ENCODE results near the gene TBC1D9.

TBC1D9 gene

GRCh38 chr4:140617499-140618248 lies 138.5 kb downstream of the TBC1D9 start:
- DNase-seq (ENCODE audit: low read depth, low spot score) = no peak

GRCh38 chr4:140615451-140615850 lies 140.7 kb downstream of the TBC1D9 start:
- no peak for DNase-seq (ENCODE audit: low read depth, low spot score)

GRCh38 chr4:140612357-140612756 lies 143.8 kb downstream of the TBC1D9 start:
- DNase-seq (ENCODE audit: low read depth, low spot score) = no peak

- no peak for DNase-seq (ENCODE audit: low read depth, low spot score)
Observed at GRCh38 chr4:140611854-140612253, 144.3 kb downstream of the TBC1D9 start.

GRCh38 chr4:140609548-140610425 lies 146.4 kb downstream of the TBC1D9 start:
- no peak for DNase-seq (ENCODE audit: low read depth, low spot score)

- DNase-seq (ENCODE audit: low read depth, low spot score) = no peak
Observed at GRCh38 chr4:140607852-140608251, 148.3 kb downstream of the TBC1D9 start.

GRCh38 chr4:140604544-140604943 lies 151.6 kb downstream of the TBC1D9 start:
- DNase-seq (ENCODE audit: low read depth, low spot score) = no peak

- no peak for DNase-seq (ENCODE audit: low read depth, low spot score)
Observed at GRCh38 chr4:140603286-140603685, 152.9 kb downstream of the TBC1D9 start.

GRCh38 chr4:140602714-140603113 lies 153.5 kb downstream of the TBC1D9 start:
- DNase-seq (ENCODE audit: low read depth, low spot score) = no peak

GRCh38 chr4:140600408-140600807 lies 155.8 kb downstream of the TBC1D9 start:
- DNase-seq (ENCODE audit: low read depth, low spot score) = no peak

GRCh38 chr4:140595065-140595464 lies 161.1 kb downstream of the TBC1D9 start:
- no peak for DNase-seq (ENCODE audit: low read depth, low spot score)

GRCh38 chr4:140584439-140584838 lies 171.7 kb downstream of the TBC1D9 start:
- no peak for DNase-seq (ENCODE audit: low read depth, low spot score)

GRCh38 chr4:140581078-140581477 lies 175.1 kb downstream of the TBC1D9 start:
- DNase-seq (ENCODE audit: low read depth, low spot score) = no peak

GRCh38 chr4:140579278-140579677 lies 176.9 kb downstream of the TBC1D9 start:
- no peak for DNase-seq (ENCODE audit: low read depth, low spot score)

GRCh38 chr4:140575489-140575888 lies 180.7 kb downstream of the TBC1D9 start:
- DNase-seq (ENCODE audit: low read depth, low spot score) = no peak

GRCh38 chr4:140571620-140572019 lies 184.6 kb downstream of the TBC1D9 start:
- DNase-seq (ENCODE audit: low read depth, low spot score) = no peak
